HCT116 (cell line): Measurements from ENCODE around the gene CETN1. TPM values are rescaled to one million over a fixed set of nuclear protein-coding genes. Genes with fewer than 3 reads are reported as not detected.

Experiments
- ATAC-seq: fragments of 200-7000 bp; cut with Tn5 transposase; 2 replicates; pipeline ENCODE4 v1.9.1; 2020; ENCODE audit warnings: mild to moderate bottlenecking, moderate library complexity
- BruUV-seq: library from RNA; stranded (reverse); fragments of 400-500 nt; replicated peaks from 2 replicates; lab custom pipeline; 2021; lab: Mats Ljungman, UMichigan
- CTCF ChIA-PET: fragments of 300-600 bp; sonication (Branson Sonifier 250); formaldehyde crosslinking; loops from one replicate; lab custom pipeline; 2021; ENCODE audit warnings: antibody characterized with exemption; lab: Charles Lee
- POLR2A ChIA-PET: fragments of 300-600, 350-600 bp; sonication (Branson Sonifier 250); formaldehyde crosslinking; loops from one replicate; lab custom pipeline; 2021; ENCODE audit warnings: antibody characterized with exemption; lab: Charles Lee
- RAD21 ChIA-PET, 2 experiments: fragments of 300-600 bp; sonication (Branson Sonifier 250); formaldehyde crosslinking; loops; one replicate each; lab custom pipeline; 2023; ENCODE audit warnings: low total read pairs in 2 of 2; ENCODE audit not compliant: uncharacterized antibody in 2 of 2, unreplicated experiment in 2 of 2, low non-redundant PET in 1 of 2; lab: Charles Lee
- DNase-seq: peaks from one replicate; pipeline ENCODE4 v3.0.0-alpha.2; 2010; ENCODE audit warnings: low read depth, low spot score
- H2AFZ ChIP-seq: fragments of 200-600 bp; shearing (Covaris generic), sonication (generic); 2 replicates; pipeline ENCODE4 v1.6.1; 2017; ENCODE audit warnings: low read depth, mixed run types, mixed read lengths, antibody characterized with exemption, low read length; ENCODE audit not compliant: poor library complexity, severe bottlenecking
- H3K27ac ChIP-seq: 2 replicates; pipeline ENCODE4 v1.5.1; 2012; ENCODE audit warnings: low read depth, low read length
- H3K27me3 ChIP-seq: fragments of 200-600 bp; sonication (generic); 2 replicates; pipeline ENCODE4 v1.6.1; 2016; ENCODE audit warnings: mixed run types, low read length, mixed read lengths; ENCODE audit not compliant: insufficient read depth
- H3K36me3 ChIP-seq, 2 experiments: fragments of 200-500 bp in 1 of 2; fragments of 200-600 bp in 1 of 2; sonication (Bioruptor generic) in 1 of 2; sonication (generic) in 1 of 2; 2 replicates each; pipeline versions ENCODE4 v1.5.1 to v1.6.1; 2014 to 2016; ENCODE audit warnings: low read length in 2 of 2, inconsistent platforms in 1 of 2, mixed read lengths in 1 of 2, mixed run types in 1 of 2; ENCODE audit not compliant: insufficient read depth in 2 of 2, control insufficient read depth in 1 of 2
- H3K4me1 ChIP-seq, 2 experiments: fragments of 200-600 bp in 1 of 2; sonication (generic) in 1 of 2; 2 replicates each; pipeline versions ENCODE4 v1.5.1 to v1.6.1; 2012 to 2017; ENCODE audit warnings: low read length in 2 of 2, inconsistent platforms in 1 of 2, mild to moderate bottlenecking in 1 of 2, mixed read lengths in 1 of 2, mixed run types in 1 of 2, moderate library complexity in 1 of 2; ENCODE audit not compliant: insufficient read depth in 2 of 2, control insufficient read depth in 1 of 2
- H3K4me2 ChIP-seq: fragments of 200-600 bp; sonication (generic); 2 replicates; pipeline ENCODE4 v1.6.1; 2017; ENCODE audit warnings: mixed run types, low read length, mixed read lengths
- H3K4me3 ChIP-seq, 2 experiments: fragments of 200-600 bp in 1 of 2; sonication (generic) in 1 of 2; replicated peaks in 1 of 2; 2 replicates each; pipeline ENCODE4 v1.5.1; 2011 to 2016; ENCODE audit warnings: low read length in 2 of 2, control low read depth in 1 of 2, low read depth in 1 of 2, mild to moderate bottlenecking in 1 of 2, mixed read lengths in 1 of 2, mixed run types in 1 of 2
- H3K79me2 ChIP-seq: fragments of 200-600 bp; sonication (generic); 2 replicates; pipeline ENCODE4 v1.6.1; 2017; ENCODE audit warnings: mild to moderate bottlenecking, mixed run types, low read length, moderate library complexity, mixed read lengths; ENCODE audit not compliant: insufficient read depth
- H3K9ac ChIP-seq: fragments of 200-600 bp; sonication (generic); 2 replicates; pipeline ENCODE4 v1.6.1; 2016; ENCODE audit warnings: low read length, mixed read lengths
- H3K9me2 ChIP-seq: fragments of 200-600 bp; sonication (generic), shearing (Covaris generic); 2 replicates; pipeline ENCODE4 v1.6.1; 2017; ENCODE audit warnings: mixed run types, mild to moderate bottlenecking, moderate library complexity; ENCODE audit not compliant: insufficient read depth
- H3K9me3 ChIP-seq, 2 experiments: fragments of 200-500 bp in 1 of 2; fragments of 200-600 bp in 1 of 2; sonication (Bioruptor generic) in 1 of 2; sonication (generic) in 1 of 2; 2 replicates each; pipeline ENCODE4 v1.6.1; 2014 to 2017; ENCODE audit warnings: low read length in 2 of 2, mixed read lengths in 2 of 2, inconsistent platforms in 1 of 2, low read depth in 1 of 2, mild to moderate bottlenecking in 1 of 2, mixed run types in 1 of 2, moderate library complexity in 1 of 2; ENCODE audit not compliant: control insufficient read depth in 1 of 2, insufficient read depth in 1 of 2
- H4K20me1 ChIP-seq: fragments of 200-600 bp; sonication (generic), shearing (Covaris generic); 2 replicates; pipeline ENCODE4 v1.6.1; 2017; ENCODE audit warnings: mixed run types, mild to moderate bottlenecking, moderate library complexity; ENCODE audit not compliant: insufficient read depth
- CBX3 ChIP-seq: IDR thresholded peaks from 2 replicates; pipeline ENCODE4 v1.6.1; 2012; ENCODE audit warnings: low read depth
- EGR1 ChIP-seq: IDR thresholded peaks from 2 replicates; pipeline ENCODE4 v1.6.1; 2012; ENCODE audit warnings: low read depth
- EZH2phosphoT487 ChIP-seq: fragments of 200-600 bp; IDR thresholded peaks from 2 replicates; pipeline ENCODE4 v1.6.1; 2018; ENCODE audit warnings: antibody characterized with exemption, borderline replicate concordance
- FOSL1 ChIP-seq: IDR thresholded peaks from 2 replicates; pipeline ENCODE4 v1.6.1; 2012; ENCODE audit warnings: low read depth
- POLR2A ChIP-seq: IDR thresholded peaks from 2 replicates; pipeline ENCODE4 v1.7.0; 2011; ENCODE audit warnings: borderline replicate concordance; ENCODE audit not compliant: insufficient read depth, insufficient read length; ENCODE audit errors: extremely low read depth
- POLR2AphosphoS5 ChIP-seq: IDR thresholded peaks from 2 replicates; pipeline ENCODE4 v1.6.1; 2011; ENCODE audit warnings: mild to moderate bottlenecking, low read depth, low read length, moderate library complexity
- RAD21 ChIP-seq: IDR thresholded peaks from 2 replicates; pipeline ENCODE4 v1.6.1; 2012; ENCODE audit warnings: low read depth, mild to moderate bottlenecking
- SIN3A ChIP-seq: IDR thresholded peaks from 2 replicates; pipeline ENCODE4 v1.6.1; 2012; ENCODE audit warnings: low read depth
- SP1 ChIP-seq: IDR thresholded peaks from 2 replicates; pipeline ENCODE4 v1.6.1; 2012; ENCODE audit warnings: low read depth
- SRF ChIP-seq: IDR thresholded peaks from 2 replicates; pipeline ENCODE4 v1.6.1; 2012; ENCODE audit warnings: low read depth
- TCF7L2 ChIP-seq: IDR thresholded peaks from 2 replicates; pipeline ENCODE4 v1.7.0; 2011; ENCODE audit warnings: borderline replicate concordance, inconsistent platforms; ENCODE audit not compliant: insufficient read depth, insufficient read length; ENCODE audit errors: extremely low read depth
- YY1 ChIP-seq: IDR thresholded peaks from 2 replicates; pipeline ENCODE4 v1.6.1; 2011; ENCODE audit warnings: low read length, low read depth, moderate library complexity, mild to moderate bottlenecking; ENCODE audit not compliant: insufficient replicate concordance; ENCODE audit errors: extremely low read depth
- ZNF274 ChIP-seq: fragments of 200-500 bp; sonication (Bioruptor generic); IDR thresholded peaks from 2 replicates; pipeline ENCODE4 v1.6.1; 2014; ENCODE audit warnings: mild to moderate bottlenecking, low read depth, low read length, inconsistent platforms
- intact Hi-C: fragments of 100-400 bp; cut with micrococcal nuclease; formaldehyde crosslinking; loops from 2 replicates; pipeline ENCODE4 v1.10.0; 2022
- total RNA-seq: library from RNA; stranded (reverse); gene quantifications from one replicate; pipeline ENCODE4 v1.2.1, GENCODE V29; 2021; ENCODE audit not compliant: unreplicated experiment
- TF ChIP-seq, protein P1 (sequence below): IDR thresholded peaks from 2 replicates; pipeline ENCODE4 v1.6.1; 2012
- TF ChIP-seq, protein P2 (sequence below): IDR thresholded peaks from 2 replicates; pipeline ENCODE4 v1.6.1; 2012
- TF ChIP-seq, protein P3 (sequence below): IDR thresholded peaks from 2 replicates; pipeline ENCODE4 v1.6.1; 2011; ENCODE audit warnings: mild to moderate bottlenecking, low read length, moderate library complexity; ENCODE audit not compliant: insufficient replicate concordance; ENCODE audit errors: extremely low read depth

Gene CETN1
- total RNA-seq, 1 experiment from 2014 or later, result not detected

DNA sequence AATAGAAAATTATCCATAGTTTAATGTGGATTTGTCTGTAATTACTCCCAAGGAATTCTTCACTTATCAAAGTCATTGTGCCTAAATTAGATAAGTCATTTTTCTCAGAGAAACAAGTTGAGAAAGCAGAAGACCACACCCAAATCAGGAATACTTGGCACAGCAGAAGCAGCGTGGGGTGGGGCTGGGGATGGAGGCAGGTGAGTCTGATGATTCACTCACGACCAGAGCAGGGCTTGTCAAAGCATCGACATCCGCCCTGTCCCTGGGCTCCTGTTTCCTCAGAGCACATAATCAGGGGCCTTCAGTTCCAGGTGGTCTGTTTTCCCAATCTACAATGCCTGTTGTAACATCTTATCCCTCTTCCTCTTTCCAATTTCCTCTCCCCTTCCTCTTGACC lies 48.2 kb upstream of the CETN1 start:
- no peaks in the 10 kb centered on the region for H3K79me2 ChIP-seq
- ChIA-PET RAD21 (no interaction called here), CTCF (no interaction called here), POLR2A (no interaction called here)
- intact Hi-C loops, result no loop called here
- BruUV-seq, result no TSS peak
- DNase-seq (no peak), ATAC-seq (no peak)
- H3K4me3 ChIP-seq, result no peak overlapping the region
- H3K4me2 ChIP-seq, result 0 out of 2 replicates have a peak overlapping the region, but pooled peaks have one; percentile 12
- no peaks in the 10 kb centered on the region for H3K36me3 ChIP-seq
- H3K27me3 ChIP-seq, result no peaks in the 10 kb centered on the region
- no peaks in the 10 kb centered on the region for H3K9me3 ChIP-seq
- no peak overlapping the region for H2AFZ ChIP-seq
- TF ChIP-seq SIN3A, result no peak
- no peak overlapping the region for H3K9ac ChIP-seq
- H3K9me2 ChIP-seq, result no peaks in the 10 kb centered on the region
- no peaks in the 10 kb centered on the region for H4K20me1 ChIP-seq
- no peak overlapping the region for H3K27ac ChIP-seq
- H3K4me1 ChIP-seq, result peaks cover 0 to 5% of the 10 kb centered on the region in 2 experiments; a peak in 1 of 4 replicates

DNA sequence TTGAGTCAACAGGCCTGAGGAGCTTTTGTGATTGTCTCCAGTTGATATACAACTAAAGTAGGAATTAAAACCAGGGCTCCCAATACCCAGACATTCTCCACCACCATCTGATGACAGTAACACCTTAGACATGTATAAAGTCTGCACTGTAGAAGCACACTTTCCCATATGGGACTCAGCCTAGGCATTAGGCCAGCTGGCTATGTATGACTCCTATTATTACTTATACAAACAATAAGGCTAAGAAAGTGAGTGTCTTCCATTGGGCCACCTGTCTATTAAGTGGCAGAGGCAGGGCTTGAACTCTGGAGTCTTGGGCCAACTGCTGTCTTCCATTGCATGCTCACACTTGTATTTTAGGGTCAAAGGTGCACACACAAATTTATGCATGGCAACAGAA lies 47.5 kb upstream of the CETN1 start:
- ChIA-PET RAD21 (no interaction called here), CTCF (no interaction called here), POLR2A (no interaction called here)
- TF ChIP-seq RAD21, result no peak
- TF ChIP-seq EGR1, result no peak
- TF ChIP-seq YY1, result no peak
- no peak for TF ChIP-seq SRF
- TF ChIP-seq, protein P1, sequence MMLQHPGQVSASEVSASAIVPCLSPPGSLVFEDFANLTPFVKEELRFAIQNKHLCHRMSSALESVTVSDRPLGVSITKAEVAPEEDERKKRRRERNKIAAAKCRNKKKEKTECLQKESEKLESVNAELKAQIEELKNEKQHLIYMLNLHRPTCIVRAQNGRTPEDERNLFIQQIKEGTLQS, result no peak
- TF ChIP-seq, protein P2, sequence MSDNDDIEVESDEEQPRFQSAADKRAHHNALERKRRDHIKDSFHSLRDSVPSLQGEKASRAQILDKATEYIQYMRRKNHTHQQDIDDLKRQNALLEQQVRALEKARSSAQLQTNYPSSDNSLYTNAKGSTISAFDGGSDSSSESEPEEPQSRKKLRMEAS, result no peak
- TF ChIP-seq SIN3A, result no peak
- TF ChIP-seq CBX3, result no peak
- TF ChIP-seq, protein P3, sequence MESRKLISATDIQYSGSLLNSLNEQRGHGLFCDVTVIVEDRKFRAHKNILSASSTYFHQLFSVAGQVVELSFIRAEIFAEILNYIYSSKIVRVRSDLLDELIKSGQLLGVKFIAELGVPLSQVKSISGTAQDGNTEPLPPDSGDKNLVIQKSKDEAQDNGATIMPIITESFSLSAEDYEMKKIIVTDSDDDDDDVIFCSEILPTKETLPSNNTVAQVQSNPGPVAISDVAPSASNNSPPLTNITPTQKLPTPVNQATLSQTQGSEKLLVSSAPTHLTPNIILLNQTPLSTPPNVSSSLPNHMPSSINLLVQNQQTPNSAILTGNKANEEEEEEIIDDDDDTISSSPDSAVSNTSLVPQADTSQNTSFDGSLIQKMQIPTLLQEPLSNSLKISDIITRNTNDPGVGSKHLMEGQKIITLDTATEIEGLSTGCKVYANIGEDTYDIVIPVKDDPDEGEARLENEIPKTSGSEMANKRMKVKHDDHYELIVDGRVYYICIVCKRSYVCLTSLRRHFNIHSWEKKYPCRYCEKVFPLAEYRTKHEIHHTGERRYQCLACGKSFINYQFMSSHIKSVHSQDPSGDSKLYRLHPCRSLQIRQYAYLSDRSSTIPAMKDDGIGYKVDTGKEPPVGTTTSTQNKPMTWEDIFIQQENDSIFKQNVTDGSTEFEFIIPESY, result no peak
- TF ChIP-seq SP1, result no peak
- TF ChIP-seq EZH2phosphoT487, result no peak
- TF ChIP-seq POLR2A, result no peak
- no peak for TF ChIP-seq POLR2AphosphoS5
- TF ChIP-seq FOSL1, result no peak
- no peak for TF ChIP-seq ZNF274
- TF ChIP-seq TCF7L2, result no peak
- H3K4me1 ChIP-seq, result peaks cover 0 to 5% of the 10 kb centered on the region in 2 experiments; a peak in 1 of 4 replicates
- H3K4me2 ChIP-seq, result no peak overlapping the region
- H3K27ac ChIP-seq, result no peak overlapping the region
- no TSS peak for BruUV-seq
- no peak for DNase-seq
- intact Hi-C loops, result no loop called here
- no peaks in the 10 kb centered on the region for H3K79me2 ChIP-seq
- H3K4me3 ChIP-seq, result no peak overlapping the region
- no peaks in the 10 kb centered on the region for H4K20me1 ChIP-seq
- ATAC-seq, result no peak
- no peaks in the 10 kb centered on the region for H3K36me3 ChIP-seq
- no peaks in the 10 kb centered on the region for H3K9me3 ChIP-seq
- no peak overlapping the region for H2AFZ ChIP-seq
- no peak overlapping the region for H3K9ac ChIP-seq
- no peaks in the 10 kb centered on the region for H3K9me2 ChIP-seq
- no peaks in the 10 kb centered on the region for H3K27me3 ChIP-seq
